Measurements from ENCODE around the gene C10orf71.

DNA sequence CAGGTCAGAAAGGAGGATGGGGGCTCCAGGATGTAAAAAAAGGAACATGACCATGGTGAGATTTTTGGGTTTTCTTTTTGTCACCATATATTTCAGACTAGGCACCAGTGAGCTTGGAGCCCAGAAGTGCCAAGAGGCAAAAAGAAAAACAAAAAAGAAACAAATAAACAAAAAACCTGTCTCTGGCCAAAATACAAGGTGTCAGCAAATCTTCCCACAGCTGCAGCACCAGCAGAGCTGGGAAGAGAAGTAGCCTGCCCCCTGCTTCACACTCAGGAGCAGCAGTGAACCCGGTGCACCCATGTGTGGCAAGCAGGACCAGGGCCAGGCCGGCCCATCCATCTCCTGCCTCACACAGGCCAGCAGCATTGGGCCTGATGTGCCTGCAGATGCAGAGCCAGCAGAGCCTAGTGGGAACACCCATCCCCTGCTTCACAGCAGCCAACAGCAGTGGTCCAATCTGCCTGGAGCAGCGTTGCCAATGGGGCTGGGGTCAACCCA lies 34.7 kb upstream of the C10orf71 start:
- TF ChIP-seq, protein P1, sequence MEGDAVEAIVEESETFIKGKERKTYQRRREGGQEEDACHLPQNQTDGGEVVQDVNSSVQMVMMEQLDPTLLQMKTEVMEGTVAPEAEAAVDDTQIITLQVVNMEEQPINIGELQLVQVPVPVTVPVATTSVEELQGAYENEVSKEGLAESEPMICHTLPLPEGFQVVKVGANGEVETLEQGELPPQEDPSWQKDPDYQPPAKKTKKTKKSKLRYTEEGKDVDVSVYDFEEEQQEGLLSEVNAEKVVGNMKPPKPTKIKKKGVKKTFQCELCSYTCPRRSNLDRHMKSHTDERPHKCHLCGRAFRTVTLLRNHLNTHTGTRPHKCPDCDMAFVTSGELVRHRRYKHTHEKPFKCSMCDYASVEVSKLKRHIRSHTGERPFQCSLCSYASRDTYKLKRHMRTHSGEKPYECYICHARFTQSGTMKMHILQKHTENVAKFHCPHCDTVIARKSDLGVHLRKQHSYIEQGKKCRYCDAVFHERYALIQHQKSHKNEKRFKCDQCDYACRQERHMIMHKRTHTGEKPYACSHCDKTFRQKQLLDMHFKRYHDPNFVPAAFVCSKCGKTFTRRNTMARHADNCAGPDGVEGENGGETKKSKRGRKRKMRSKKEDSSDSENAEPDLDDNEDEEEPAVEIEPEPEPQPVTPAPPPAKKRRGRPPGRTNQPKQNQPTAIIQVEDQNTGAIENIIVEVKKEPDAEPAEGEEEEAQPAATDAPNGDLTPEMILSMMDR (IDR thresholded peaks at IDR 0.05): no peak
- TF ChIP-seq, protein P2, sequence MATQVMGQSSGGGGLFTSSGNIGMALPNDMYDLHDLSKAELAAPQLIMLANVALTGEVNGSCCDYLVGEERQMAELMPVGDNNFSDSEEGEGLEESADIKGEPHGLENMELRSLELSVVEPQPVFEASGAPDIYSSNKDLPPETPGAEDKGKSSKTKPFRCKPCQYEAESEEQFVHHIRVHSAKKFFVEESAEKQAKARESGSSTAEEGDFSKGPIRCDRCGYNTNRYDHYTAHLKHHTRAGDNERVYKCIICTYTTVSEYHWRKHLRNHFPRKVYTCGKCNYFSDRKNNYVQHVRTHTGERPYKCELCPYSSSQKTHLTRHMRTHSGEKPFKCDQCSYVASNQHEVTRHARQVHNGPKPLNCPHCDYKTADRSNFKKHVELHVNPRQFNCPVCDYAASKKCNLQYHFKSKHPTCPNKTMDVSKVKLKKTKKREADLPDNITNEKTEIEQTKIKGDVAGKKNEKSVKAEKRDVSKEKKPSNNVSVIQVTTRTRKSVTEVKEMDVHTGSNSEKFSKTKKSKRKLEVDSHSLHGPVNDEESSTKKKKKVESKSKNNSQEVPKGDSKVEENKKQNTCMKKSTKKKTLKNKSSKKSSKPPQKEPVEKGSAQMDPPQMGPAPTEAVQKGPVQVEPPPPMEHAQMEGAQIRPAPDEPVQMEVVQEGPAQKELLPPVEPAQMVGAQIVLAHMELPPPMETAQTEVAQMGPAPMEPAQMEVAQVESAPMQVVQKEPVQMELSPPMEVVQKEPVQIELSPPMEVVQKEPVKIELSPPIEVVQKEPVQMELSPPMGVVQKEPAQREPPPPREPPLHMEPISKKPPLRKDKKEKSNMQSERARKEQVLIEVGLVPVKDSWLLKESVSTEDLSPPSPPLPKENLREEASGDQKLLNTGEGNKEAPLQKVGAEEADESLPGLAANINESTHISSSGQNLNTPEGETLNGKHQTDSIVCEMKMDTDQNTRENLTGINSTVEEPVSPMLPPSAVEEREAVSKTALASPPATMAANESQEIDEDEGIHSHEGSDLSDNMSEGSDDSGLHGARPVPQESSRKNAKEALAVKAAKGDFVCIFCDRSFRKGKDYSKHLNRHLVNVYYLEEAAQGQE (IDR thresholded peaks at IDR 0.05; ENCODE audit: insufficient read depth in 1 of 2, low read depth in 2 of 2, low read length in 1 of 2): no peak
- no peak for TF ChIP-seq TCF7L2 (IDR thresholded peaks at IDR 0.05; ENCODE audit: low read depth, low read length)
- TF ChIP-seq POLR2AphosphoS5 (IDR thresholded peaks at IDR 0.05; ENCODE audit: low read depth, low read length): no peak
